ENCODE measurements around the gene PLEKHH1. TPM values are rescaled to one million over a fixed set of nuclear protein-coding genes. Genes with fewer than 3 reads are reported as not detected.

The PLEKHH1 gene
- total RNA-seq, 1 experiment from 2014 or later: 6.7 TPM

GRCh38 chr14:67564236-67564635 is 31.1 kb downstream of the PLEKHH1 start:
- POLR2A ChIA-PET: no interaction called here
- DNase-seq (ENCODE audit: low read depth, low spot score) (no peak), ATAC-seq (no peak)
- Histone ChIP-seq H3K4me1 (ENCODE audit: control insufficient read depth, insufficient read depth, low read length) (no peaks in the 10 kb centered on the region), H3K36me3 (ENCODE audit: control insufficient read depth, insufficient read depth, low read length) (no peaks in the 10 kb centered on the region), H3K27ac (ENCODE audit: low read length) (no peak overlapping the region), H3K27me3 (ENCODE audit: control insufficient read depth, insufficient read depth, low read length) (no peaks in the 10 kb centered on the region), H3K4me3 (ENCODE audit: low read depth in 2 of 2, low read length in 2 of 2) (no peak overlapping the region), H3K9me3 (ENCODE audit: control insufficient read depth, insufficient read depth, low read depth, low read length) (no peaks in the 10 kb centered on the region)
- TF ChIP-seq TCF7L2 (IDR thresholded peaks at IDR 0.05; ENCODE audit: low read depth, low read length): no peak
- no peak for TF ChIP-seq POLR2AphosphoS5 (IDR thresholded peaks at IDR 0.05; ENCODE audit: low read depth, low read length)
- TF ChIP-seq REST (IDR thresholded peaks at IDR 0.05; ENCODE audit: insufficient read depth in 1 of 2, low read depth in 2 of 2, low read length in 1 of 2): no peak
- no peak for TF ChIP-seq CTCF (IDR thresholded peaks at IDR 0.05)
- TF ChIP-seq SIN3A (IDR thresholded peaks at IDR 0.05; ENCODE audit: borderline replicate concordance, insufficient read depth, low read depth, low read length): no peak
- in situ Hi-C loops (cut with HindIII; ENCODE audit: low pct_unique_long_range_greater_than_20kb, low sequenced_read_pairs): no loop called here
- no TSS peak for BruUV-seq (replicated peaks)
- intact Hi-C loops (cut with micrococcal nuclease; ENCODE audit: unreplicated experiment): no loop called here
- CTCF ChIA-PET: interaction anchor here (0.7 kb wide), 1 partner anchor 43 kb away, joined by 5 read pairs; no protein-coding TSS in a partner anchor

- H3K9me3 ChIP-seq (ENCODE audit: control insufficient read depth, insufficient read depth, low read depth, low read length): no peaks in the 10 kb centered on the region
- in situ Hi-C loops (cut with HindIII; ENCODE audit: low pct_unique_long_range_greater_than_20kb, low sequenced_read_pairs): no loop called here
- no peak for DNase-seq (ENCODE audit: low read depth, low spot score)
- CTCF ChIA-PET: interaction anchor here (0.9 kb wide), 1 partner anchor 40 kb away, joined by 3 read pairs; no protein-coding TSS in a partner anchor
- no peaks in the 10 kb centered on the region for H3K27me3 ChIP-seq (ENCODE audit: control insufficient read depth, insufficient read depth, low read length)
- no TSS peak for BruUV-seq (replicated peaks)
- no peaks in the 10 kb centered on the region for H3K4me1 ChIP-seq (ENCODE audit: control insufficient read depth, insufficient read depth, low read length)
- no peak for ATAC-seq
- POLR2A ChIA-PET: no interaction called here
- no peaks in the 10 kb centered on the region for H3K36me3 ChIP-seq (ENCODE audit: control insufficient read depth, insufficient read depth, low read length)
- no peak overlapping the region for H3K4me3 ChIP-seq (ENCODE audit: low read depth in 2 of 2, low read length in 2 of 2)
- intact Hi-C loops (cut with micrococcal nuclease; ENCODE audit: unreplicated experiment): no loop called here
- H3K27ac ChIP-seq (ENCODE audit: low read length): no peak overlapping the region
- TF ChIP-seq CTCF (IDR thresholded peaks at IDR 0.05) (no peak), POLR2AphosphoS5 (IDR thresholded peaks at IDR 0.05; ENCODE audit: low read depth, low read length) (no peak), TCF7L2 (IDR thresholded peaks at IDR 0.05; ENCODE audit: low read depth, low read length) (no peak), SIN3A (IDR thresholded peaks at IDR 0.05; ENCODE audit: borderline replicate concordance, insufficient read depth, low read depth, low read length) (no peak), REST (IDR thresholded peaks at IDR 0.05; ENCODE audit: insufficient read depth in 1 of 2, low read depth in 2 of 2, low read length in 1 of 2) (no peak)
These were observed 33.8 kb downstream of the PLEKHH1 start for GRCh38 chr14:67566908-67567307.

Measured in Panc1 (cell line).